HG02973 (cell line): ENCODE measurements around the gene MAGEA8.
"Not testable (repeated sequence)": the region's sequence is repeated elsewhere in the genome, so short reads cannot be mapped to it uniquely, and the experiment has no call there.

Source experiments
- ATAC-seq: cut with Tn5 transposase; IDR thresholded peaks from one replicate; pipeline ENCODE4 v1.9.1; 2021; ENCODE audit warnings: moderate library complexity; ENCODE audit not compliant: unreplicated experiment

MAGEA8 gene, protein sequence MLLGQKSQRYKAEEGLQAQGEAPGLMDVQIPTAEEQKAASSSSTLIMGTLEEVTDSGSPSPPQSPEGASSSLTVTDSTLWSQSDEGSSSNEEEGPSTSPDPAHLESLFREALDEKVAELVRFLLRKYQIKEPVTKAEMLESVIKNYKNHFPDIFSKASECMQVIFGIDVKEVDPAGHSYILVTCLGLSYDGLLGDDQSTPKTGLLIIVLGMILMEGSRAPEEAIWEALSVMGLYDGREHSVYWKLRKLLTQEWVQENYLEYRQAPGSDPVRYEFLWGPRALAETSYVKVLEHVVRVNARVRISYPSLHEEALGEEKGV

DNA sequence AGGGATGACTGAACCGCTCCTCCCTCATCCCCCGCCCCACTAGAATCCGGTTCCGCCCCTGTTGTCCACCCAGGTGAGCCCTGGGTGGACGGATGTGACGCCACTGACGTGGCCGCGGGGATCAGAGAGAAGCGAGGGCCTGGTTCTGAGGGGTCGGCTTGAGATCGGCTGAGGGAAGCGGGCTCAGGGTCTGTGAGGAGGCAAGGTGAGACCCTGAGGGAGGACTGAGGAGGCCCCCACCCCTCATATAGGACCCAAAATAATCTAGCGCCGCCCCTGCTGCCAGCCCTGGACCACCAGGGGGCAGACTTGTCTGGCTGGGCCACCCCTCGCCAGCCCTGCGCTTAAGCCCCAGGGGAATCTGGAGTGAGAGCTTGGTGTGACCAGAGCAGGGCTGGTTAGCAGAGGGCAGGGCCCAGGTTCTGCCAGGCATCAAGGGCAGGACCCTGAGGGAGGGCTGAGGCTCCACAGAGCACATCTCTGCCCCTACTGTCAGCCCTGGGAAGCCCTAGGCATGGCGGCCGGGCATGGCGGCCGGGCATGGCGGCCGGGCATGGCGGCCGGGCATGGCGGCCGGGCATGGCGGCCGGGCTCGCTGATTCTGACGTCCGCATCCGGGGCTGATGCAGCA, at the start of gene MAGEA8:
MAGEA8 (plus strand) TSS at position 103 of the 631 bp plus-strand sequence. CDS start 3,090 bp downstream, outside the sequence.
- ATAC-seq = no peak

DNA sequence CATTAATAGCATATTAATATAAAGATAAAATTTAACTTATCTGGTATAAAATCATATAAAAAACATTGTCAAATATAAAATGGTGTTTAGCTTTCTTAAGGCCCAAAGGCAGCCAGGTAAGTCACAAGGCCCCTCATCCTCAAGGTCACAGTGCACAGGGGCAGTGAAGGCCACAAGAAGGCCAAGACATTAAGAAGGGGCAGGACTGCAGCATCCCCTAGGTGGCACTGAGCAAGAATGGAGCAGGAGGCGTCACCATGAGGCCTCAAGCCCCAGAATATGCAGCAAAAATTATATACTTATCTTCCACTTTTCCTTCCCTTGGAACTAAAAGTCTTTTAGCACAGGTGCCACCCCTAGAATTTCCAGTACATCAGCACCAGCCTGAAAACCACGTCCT, 49.5 kb upstream of the MAGEA8 start:
- no peak for ATAC-seq

DNA sequence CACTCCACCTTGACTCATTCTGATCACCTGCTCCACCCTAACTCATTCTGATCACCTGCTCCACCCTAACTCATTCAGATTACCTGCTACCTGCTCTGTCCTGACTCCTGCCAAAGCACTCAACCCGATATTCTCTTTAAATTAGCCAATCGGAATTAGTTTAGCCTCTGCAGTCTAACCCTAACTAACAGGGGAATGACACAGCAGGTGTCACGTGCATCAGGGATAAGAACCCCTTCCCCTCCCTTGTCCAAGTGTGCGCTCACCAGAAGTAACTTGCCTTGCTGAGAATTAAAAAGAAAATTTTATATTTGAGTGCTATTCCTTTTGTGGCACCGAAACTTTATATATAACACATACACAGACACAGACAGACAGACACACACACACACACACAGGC, 44.3 kb upstream of the MAGEA8 start:
- not testable (repeated sequence) for ATAC-seq

DNA sequence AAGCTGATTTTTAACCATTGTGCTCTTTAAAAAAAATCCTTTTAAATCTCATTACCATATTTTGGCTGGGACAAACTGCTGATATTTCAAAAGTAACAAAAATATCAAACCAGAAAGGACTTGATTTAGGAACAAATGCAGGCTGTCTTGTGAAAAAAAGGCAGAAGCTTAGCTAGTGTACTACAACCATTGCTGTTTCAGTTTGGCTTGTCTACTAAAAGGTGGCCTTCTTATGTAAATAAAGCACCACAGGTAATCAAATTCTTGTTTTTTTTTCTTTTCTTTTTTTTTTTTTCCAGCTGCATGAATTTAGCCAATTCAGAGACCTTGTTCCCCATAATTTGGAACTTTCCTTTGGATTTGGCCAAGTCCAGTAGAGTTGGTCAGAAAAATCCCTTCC, 43.8 kb upstream of the MAGEA8 start:
- ATAC-seq = no peak

DNA sequence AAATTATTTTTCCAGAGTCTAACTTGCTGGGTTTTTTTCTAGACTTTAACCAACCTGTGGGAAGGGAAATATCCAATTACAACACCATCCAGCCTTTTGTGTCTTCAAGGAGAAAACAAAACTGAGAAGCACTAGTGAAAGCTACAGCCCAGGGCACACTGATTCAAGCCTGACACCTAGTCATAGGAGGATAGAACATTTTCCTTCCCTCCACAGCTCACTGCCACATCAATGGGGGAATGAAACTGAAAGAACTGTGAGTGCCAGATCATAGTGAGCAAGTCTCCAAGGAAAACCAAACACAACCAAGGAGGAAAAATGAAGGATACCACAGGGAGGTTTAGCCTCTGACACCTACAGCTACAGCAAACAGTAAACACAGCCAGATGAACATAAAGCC, 43.3 kb upstream of the MAGEA8 start:
- ATAC-seq = peak; percentile 91

DNA sequence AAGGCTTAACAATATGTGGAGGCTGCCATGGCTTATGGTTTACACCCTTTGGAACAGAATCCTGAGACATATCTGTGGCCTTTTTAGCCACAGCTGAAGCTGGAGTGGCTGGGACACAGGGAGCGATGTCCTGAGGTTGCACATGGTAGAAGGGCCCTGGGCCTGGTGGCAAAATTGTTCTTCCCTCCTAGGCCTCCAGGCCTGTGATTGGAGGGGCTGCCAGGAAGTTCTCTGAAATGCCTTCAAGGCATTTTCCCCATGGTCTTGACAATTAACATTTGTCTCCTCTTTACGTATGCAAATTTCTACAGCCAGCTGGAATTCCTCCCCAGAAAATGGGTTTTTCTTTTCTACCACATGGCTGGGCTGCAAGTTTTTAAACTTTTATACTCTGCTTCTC, 39.1 kb upstream of the MAGEA8 start:
- no peak for ATAC-seq

DNA sequence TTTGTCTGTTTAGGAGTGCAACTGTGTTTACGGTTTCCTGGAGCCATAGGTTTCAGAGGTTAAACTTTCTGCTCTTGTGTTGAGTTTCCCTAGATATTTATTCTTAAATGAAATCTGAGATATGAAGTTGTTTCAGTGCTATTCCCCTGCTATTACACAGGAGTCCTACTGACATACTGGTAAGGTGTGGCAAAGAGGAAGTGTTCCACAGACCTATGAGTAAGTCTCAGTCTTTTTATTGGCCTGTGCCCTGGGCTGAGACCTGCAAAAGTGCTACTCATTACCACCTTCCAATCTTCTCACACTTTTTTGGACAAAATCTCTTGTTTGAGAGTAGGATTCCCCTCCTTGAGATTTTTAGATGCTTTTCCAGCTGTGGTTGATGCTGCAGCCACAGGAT, 35.6 kb upstream of the MAGEA8 start:
- no peak for ATAC-seq

DNA sequence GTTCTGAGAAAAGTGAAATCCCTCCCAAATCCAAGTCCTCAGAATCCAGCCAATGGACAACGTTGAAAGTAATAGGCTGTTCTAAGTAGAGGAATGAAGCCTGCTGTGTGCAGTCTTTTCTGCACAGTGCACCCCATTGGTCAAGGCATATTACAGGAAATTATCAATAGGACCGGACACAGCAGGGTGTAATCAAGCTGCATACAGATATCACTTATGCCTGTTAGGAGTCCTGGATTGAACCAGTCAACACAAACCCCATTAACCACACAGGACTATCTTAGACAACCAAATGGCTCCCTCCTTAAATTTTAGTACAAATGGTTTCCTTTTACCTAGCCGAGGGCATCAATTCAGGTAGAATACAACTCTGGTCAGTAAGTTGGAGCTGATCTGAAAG, 34.2 kb upstream of the MAGEA8 start:
- ATAC-seq = no peak

DNA sequence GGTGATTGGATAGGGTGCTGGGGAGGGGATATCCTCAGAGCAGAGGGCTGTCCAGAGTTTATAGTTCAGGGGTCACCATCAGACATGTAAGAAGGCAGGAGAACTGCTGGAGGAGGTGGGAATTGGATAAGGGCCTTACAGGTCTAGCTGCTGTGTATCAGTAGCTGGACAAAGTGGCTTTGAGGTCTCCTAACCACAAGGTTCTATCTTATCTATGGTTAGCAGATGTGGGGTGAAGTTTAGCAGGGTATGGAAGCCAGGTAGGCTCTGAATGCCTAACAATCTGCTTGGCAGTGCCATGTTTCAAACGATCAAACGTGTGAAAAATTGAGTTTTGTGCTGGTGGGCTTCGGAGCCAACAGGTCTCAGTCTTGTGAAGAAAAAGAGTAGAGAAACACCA, 32.1 kb upstream of the MAGEA8 start:
- ATAC-seq = no peak

DNA sequence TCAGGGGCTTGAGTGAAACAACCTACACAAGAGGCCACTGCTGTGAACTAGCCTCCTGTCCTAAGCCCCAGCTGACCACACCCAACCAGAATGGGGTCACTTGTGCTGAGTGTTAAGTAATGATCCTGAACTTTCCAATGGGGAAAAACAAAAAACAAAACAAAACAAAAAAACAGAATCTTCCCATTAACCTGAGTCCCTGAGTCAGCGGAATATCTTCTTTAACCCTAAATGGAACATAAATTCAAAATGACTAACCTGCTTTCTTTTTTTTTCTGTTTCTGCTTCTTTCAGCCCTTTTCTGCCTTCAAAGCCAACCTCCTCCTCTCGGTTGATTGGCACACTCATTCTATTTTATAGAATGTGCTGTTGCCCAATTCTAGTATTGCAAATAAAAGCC, 31.2 kb upstream of the MAGEA8 start:
- ATAC-seq = no peak

DNA sequence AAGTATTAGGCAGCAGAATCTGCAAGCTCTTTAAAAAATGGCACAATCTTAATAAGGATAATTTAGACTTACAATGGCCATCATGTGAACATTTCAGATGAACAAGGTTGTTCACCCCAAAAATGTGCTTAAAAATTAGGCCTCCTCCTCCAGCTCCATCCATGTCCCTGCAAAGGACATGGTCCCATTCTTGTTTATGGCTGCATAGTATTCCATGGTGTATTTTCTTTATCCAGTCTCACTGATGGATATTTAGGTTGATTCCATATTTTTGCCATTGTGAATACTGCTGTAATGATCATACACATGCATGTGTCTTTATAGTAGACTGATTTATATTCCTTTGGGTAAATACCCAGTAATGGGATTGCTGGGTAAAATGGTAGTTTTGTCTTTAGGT, 29.1 kb upstream of the MAGEA8 start:
- no peak for ATAC-seq

DNA sequence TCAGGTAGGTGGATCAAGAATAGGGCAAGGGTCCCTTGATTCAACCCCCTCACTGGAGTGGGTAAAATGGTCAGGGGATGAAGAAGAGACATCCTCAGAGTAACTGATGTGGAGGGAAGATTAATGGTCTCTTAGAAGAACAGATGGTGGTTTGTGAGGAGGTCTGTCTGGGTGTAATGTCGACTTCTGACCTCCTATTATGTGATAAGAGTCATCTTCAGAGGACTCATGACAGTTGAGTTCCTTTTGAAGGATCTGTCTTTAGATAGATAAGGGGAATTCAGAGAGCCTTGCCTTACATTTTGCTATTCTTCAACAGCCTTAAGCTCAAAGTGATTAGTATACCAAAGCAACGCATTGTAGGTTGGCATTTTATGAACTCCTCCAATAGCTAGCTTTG, 27.1 kb upstream of the MAGEA8 start:
- ATAC-seq = no peak

DNA sequence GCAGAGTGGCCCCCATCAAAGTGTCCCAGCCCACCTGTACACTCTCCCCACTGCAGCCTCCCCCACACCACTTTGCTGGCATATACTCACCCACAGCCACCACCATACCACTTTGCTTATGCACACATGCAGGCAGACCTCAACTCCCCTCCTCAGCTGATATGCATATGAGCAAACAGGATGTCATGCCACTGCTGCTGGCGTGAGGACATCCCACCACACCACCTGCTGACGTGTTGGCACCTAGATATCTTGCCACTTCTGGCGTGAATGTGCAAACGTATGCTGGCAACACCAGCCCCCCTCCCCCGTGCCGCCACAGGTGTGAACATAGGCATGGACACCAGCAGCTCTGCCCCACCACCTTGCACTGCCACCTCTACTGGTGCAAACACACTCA, 22.4 kb upstream of the MAGEA8 start:
- no peak for ATAC-seq

DNA sequence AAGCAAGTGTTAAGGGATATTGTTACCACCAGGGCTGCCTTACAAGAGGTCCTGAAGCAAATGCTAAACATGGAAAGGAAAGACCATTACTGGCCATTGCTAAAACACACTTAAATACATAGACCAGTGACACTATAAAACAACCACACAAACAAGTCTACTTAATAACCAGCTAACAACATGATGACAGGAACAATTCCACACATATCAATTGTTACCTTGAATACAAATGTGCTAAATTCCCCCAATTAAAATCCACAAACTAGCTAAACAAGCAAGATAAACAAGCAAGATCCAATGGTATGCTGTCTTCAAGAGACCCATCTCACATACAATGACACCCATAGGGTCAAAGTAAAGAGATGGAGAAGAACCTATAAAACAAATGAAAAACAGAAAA, 20.5 kb upstream of the MAGEA8 start:
- no peak for ATAC-seq

DNA sequence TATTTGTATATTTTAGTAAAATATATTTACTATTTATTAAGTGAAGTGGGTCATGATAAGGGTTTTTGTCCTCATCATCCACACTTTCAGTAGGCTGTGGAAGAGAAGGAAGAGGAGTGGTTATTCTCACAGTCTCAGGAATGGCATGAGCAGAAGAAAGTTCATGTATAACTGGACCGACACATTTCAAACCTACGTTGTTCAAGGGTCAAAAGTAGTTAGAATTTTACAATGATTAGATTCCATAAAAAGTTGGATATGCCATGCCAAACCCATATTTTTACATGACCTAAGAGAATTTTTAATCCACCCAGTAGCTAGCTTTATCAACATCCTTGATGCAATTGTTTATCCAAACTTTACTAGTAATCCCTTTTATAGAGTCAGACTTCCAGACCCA, 15.6 kb upstream of the MAGEA8 start:
- no peak for ATAC-seq

DNA sequence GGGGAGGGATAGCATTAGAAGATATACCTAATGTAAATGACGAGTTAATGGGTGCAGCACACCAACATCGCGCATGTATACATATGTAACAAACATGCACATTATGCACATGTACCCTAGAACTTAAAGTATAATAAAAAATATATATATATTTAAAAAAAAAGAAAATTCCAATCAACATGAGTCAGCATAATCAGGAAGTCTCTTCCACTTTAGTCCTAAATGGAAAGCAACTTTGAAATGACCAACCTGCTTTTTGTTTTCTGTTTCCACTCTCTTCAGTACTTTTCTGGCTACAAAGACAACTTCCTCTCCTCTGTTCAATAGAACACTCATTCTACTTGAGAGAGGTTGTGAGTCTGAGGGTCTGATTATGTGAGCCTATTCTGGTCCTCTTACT, 13.5 kb upstream of the MAGEA8 start:
- ATAC-seq = no peak

DNA sequence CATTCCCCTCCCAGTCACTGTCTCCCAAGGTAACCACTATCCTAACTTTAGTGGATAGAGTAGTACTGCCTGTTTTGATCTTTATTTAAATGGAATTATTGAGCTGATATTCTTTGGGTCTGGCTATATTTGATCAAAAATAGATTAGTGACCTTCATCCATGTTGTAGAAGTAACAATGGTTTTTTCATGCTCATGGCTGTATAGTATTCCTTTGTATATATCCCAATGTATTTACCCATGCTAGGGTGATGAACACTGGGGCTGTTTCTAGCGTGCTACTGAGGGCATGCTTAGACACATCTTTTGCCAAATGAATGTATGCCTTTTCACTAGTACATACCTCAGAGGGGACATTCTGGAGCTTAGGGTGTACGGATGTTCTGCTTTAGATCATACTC, 10.1 kb upstream of the MAGEA8 start:
- no peak for ATAC-seq

DNA sequence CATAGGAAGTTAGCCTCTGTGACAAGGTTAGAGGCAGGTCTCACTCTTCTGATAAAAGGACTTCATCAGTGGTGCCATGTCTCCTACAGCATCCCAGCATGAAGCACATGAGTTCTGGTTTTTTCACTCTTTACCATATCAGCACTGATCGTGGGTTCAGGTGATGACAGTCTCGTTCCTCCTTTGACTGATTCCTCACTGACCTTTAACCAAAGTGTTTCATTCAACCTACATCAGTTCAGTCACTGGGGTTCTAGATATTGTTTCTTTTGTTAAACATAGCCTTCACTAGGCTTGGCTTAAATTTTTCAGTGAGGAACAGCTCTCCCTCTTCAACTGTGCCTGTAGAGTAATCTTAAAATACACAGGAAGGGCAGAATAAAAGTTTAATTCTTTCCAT, 9.6 kb upstream of the MAGEA8 start:
- no peak for ATAC-seq

DNA sequence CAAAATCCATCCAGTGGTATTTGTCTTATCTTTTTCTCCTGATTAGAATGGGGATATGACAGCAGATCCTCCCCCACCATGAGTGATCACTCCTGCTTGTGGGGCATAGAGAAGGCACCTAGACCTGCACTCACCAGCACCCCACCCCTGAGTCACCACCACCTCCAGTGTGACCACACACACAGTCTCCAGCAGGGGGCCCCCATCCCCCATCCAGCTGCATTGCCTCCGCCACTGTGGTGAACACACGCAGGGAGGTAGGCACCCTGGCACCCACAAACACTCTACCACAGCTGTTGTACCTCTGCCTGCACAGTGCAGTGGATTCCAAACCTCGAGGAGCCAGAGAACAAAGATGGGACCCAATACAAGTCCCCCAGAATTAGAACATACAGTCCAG, 9.0 kb upstream of the MAGEA8 start:
- ATAC-seq = peak; percentile 99

DNA sequence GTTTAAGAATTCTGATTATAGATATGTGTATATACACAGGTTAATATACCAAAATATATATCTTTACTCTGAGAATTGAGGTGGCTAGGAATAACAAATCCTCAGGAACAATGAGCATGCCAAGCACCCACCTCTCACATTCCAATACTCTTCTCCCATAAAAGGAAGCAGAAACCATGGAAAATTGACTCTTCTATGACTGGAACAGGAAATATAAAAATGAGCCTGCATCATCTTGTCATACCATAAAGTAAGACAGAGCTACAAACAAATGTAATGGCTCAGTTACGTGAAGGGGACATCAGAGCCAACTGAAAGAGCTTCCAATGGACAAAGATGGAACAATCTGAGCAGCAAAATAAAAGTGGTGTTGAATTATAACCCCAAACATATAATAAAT, 3.8 kb upstream of the MAGEA8 start:
- no peak for ATAC-seq

DNA sequence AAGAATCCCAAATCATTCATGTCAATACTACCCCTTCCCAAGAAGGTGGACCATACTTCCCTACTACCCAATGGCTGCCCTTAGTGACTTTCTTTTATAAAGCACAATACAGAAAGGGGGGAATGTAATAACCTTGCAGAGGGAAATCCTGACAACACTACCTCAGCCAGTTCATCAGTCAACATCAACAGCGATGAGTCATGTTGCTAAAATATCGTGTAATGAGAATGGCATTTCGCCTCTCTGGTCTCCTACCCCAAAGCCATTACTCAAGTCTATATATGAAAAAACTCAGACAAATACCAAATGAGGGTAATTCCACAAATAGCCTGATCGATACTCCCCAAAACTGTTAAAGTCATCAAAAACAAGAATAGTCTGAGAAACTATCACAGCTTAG, 3.3 kb upstream of the MAGEA8 start:
- no peak for ATAC-seq

DNA sequence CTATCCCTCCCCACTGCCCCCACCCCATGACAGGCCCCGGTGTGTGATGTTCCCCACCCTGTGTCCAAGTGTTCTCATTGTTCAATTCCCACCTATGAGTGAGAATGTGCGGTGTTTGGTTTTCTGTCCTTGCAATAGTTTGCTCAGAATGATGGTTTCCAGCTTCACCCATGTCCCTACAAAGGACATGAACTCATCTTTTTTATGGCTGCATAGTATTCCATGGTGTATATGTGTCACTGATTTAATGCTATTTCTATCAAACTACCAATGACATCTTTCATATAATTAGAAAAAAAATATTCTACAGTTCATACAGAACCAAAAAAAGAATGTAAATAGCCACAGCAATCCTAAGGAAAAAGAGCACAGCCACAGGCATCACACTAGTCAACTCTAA, 9.8 kb downstream of the MAGEA8 start:
- ATAC-seq = not testable (repeated sequence)

DNA sequence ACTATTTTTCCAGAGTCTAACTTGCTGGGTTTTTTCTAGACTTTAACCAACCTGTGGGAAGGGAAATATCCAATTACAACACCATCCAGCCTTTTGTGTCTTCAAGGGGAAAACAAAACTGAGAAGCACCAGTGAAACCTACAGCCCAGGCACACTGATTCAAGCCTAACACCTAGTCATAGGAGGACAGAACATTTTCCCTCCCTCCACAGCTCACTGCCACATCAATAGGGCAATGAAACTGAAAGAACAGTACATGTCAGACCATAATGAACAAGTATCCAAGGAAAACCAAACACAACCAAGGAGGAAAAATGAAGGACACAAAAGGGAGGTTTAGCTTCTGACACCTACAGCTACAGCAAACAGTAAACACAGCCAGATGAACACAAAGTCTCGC, 17.6 kb downstream of the MAGEA8 start:
- peak; percentile 66 for ATAC-seq
